Left ventricle myocardium inferior (tissue), 1 donor: ENCODE data around the gene PTPN14. TPM values are rescaled to one million over a fixed set of nuclear protein-coding genes. Genes with fewer than 3 reads are reported as not detected.

Experiments used
- DNase-seq: peaks from one replicate; pipeline ENCODE4 v3.0.0-alpha.2; 2020
- H3K27ac ChIP-seq: fragments of 200-600 bp; replicated peaks from 2 replicates; pipeline ENCODE4 v1.8.0; 2021
- H3K27me3 ChIP-seq: fragments of 200-600 bp; 2 replicates; pipeline ENCODE4 v1.8.0; 2021; ENCODE audit warnings: low read depth
- H3K36me3 ChIP-seq: fragments of 200-600 bp; 2 replicates; pipeline ENCODE4 v1.8.0; 2021
- H3K4me1 ChIP-seq: fragments of 200-600 bp; 2 replicates; pipeline ENCODE4 v1.8.0; 2021
- H3K4me3 ChIP-seq: fragments of 200-600 bp; 2 replicates; pipeline ENCODE4 v1.8.0; 2021; ENCODE audit warnings: mild to moderate bottlenecking, moderate library complexity
- H3K9me3 ChIP-seq: fragments of 200-600 bp; replicated peaks from 2 replicates; pipeline ENCODE4 v1.8.0; 2021
- intact Hi-C: fragments of 100-400 bp; cut with micrococcal nuclease; formaldehyde crosslinking; loops from one replicate; pipeline ENCODE4 v1.11.0; 2022
- total RNA-seq: library from RNA; stranded (reverse); fragmentation: NEBNext Ultra II Directional; extraction: Animal tissue kit (Norgen Biotek cat#: 25700); gene quantifications from one replicate; pipeline ENCODE4 v1.2.1, GENCODE V29; 2021
- TF ChIP-seq, protein P1 (sequence below): fragments of 200-600 bp; IDR thresholded peaks from 2 replicates; pipeline ENCODE4 v1.8.0; 2021; ENCODE audit warnings: antibody characterized with exemption, mild to moderate bottlenecking, borderline replicate concordance
- donor health status: DM: no; HTN: yes; CAD: no; lungs with severe emphysema.

Gene PTPN14
- total RNA-seq, 1 donor from 2014 or later = 32.5 TPM

DNA sequence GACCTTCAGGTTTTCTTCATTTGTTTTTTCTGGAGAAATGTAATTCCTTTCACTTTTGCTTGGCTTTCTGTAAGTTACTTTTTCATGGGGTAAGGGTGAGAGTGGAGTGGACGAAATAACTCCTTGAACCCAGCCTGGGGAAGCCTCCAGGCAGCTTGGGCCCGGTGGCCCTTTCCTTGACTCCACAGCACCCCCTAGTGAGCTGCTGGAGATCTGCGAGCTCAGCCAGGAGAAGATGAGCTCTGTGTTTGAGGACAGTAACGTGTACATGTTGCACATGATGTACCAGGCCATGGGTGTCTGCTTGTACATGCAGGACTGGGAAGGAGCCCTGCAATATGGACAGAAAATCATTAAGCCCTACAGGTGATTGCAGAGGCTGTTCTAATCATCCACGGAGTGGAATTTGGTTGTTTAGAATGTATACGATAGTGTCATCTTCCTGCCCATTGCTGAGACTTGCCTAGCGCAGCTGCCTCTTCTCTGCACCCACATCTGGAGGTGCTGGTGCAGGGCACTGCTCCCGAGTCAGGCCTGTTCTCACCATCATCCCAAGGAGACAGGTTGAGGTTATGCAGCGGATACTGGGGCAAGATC, 219.5 kb downstream of the PTPN14 start:
- TF ChIP-seq, protein P1, sequence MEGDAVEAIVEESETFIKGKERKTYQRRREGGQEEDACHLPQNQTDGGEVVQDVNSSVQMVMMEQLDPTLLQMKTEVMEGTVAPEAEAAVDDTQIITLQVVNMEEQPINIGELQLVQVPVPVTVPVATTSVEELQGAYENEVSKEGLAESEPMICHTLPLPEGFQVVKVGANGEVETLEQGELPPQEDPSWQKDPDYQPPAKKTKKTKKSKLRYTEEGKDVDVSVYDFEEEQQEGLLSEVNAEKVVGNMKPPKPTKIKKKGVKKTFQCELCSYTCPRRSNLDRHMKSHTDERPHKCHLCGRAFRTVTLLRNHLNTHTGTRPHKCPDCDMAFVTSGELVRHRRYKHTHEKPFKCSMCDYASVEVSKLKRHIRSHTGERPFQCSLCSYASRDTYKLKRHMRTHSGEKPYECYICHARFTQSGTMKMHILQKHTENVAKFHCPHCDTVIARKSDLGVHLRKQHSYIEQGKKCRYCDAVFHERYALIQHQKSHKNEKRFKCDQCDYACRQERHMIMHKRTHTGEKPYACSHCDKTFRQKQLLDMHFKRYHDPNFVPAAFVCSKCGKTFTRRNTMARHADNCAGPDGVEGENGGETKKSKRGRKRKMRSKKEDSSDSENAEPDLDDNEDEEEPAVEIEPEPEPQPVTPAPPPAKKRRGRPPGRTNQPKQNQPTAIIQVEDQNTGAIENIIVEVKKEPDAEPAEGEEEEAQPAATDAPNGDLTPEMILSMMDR = peak; percentile 73
- intact Hi-C loops = loop anchor here (2.0 to 5.0 kb wide), 2 partner anchors 71 to 255 kb away; no protein-coding TSS in a partner anchor
- Histone ChIP-seq H3K27me3 (no peaks in the 10 kb centered on the region), H3K4me3 (no peak overlapping the region), H3K27ac (peak overlapping the region; percentile 69), H3K9me3 (no peaks in the 10 kb centered on the region), H3K4me1 (peaks cover 48% of the 10 kb centered on the region), H3K36me3 (peaks cover 34% of the 10 kb centered on the region)
- no peak for DNase-seq

DNA sequence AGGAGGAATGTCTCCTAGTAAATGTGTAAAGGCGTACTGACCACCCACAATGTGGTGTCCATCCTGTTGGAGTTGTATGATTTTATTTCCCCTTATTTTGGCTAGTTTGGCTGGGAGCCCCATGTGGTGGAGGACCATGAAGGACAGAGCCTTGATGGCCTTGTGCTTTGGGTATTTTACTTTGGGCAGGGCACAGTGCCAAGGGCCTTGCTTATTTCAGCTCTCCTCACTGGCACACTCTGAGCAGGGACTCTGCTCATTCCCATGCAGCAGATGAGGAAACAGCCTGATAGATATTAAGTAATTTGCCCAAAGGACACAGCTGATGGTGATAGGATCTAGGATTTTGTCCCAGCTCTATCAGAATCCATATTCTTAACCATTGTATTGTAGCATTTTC, 220.2 kb downstream of the PTPN14 start:
- intact Hi-C loops = loop anchor here (5.0 kb wide), 1 partner anchor 256 kb away; no protein-coding TSS in a partner anchor
- Histone ChIP-seq H3K9me3 (no peaks in the 10 kb centered on the region), H3K4me1 (peaks cover 55% of the 10 kb centered on the region), H3K27me3 (no peaks in the 10 kb centered on the region), H3K36me3 (peaks cover 35% of the 10 kb centered on the region), H3K4me3 (no peak overlapping the region), H3K27ac (peak overlapping the region; percentile 69)
- TF ChIP-seq, protein P1 = no peak
- peak; percentile 38 for DNase-seq

DNA sequence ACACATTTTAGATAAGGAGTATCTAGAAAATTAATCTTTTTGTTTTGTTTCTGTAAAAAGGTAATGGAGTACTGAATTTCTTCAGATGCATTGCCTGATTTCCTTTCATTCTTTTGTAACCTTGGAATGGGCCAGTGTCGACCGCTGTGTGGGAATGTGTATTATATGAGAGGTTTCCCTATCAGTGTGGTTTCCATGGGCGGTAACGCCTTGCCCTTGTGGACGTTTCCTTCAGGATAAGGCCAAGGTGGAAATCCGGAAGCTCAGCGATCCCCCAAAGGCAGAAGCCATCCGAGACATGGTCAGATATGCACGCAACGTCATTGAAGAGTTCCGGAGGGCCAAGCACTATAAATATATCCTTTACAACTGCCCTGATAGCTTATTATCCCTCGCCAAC, 220.7 kb downstream of the PTPN14 start:
- TF ChIP-seq, protein P1 = no peak
- H3K4me1 ChIP-seq = peaks cover 56% of the 10 kb centered on the region
- intact Hi-C loops = loop anchor here (5.0 kb wide), 1 partner anchor 257 kb away; no protein-coding TSS in a partner anchor
- no peak overlapping the region for H3K4me3 ChIP-seq
- H3K9me3 ChIP-seq = no peaks in the 10 kb centered on the region
- no peak for DNase-seq
- peaks cover 37% of the 10 kb centered on the region for H3K36me3 ChIP-seq
- H3K27me3 ChIP-seq = no peaks in the 10 kb centered on the region
- peak overlapping the region; percentile 69 for H3K27ac ChIP-seq

DNA sequence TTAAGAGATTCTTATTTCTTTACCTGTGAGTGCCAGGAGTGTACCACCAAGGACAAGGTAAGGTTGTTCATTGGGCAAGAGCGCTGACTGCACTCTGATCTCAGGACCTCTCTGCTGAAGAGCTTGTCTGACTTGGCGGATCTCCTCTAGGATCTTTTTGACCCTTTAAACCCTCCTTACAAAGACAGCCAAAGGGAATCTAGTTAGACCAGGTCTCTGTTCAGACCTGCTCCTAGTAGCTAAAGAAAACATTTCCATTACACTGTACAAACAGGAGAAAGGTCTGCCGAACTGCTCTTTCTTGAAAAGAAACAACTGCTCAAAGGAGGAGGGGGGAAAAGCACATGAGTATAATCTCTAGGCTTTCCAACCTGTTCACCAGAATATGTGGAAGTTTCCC, 221.2 kb downstream of the PTPN14 start:
- Histone ChIP-seq H3K27ac (peak overlapping the region; percentile 69), H3K9me3 (no peaks in the 10 kb centered on the region), H3K4me3 (no peak overlapping the region), H3K27me3 (no peaks in the 10 kb centered on the region), H3K36me3 (peaks cover 38% of the 10 kb centered on the region), H3K4me1 (peaks cover 56% of the 10 kb centered on the region)
- TF ChIP-seq, protein P1 = no peak
- no peak for DNase-seq
- intact Hi-C loops = loop anchor here (5.0 kb wide), 1 partner anchor 257 kb away; no protein-coding TSS in a partner anchor

DNA sequence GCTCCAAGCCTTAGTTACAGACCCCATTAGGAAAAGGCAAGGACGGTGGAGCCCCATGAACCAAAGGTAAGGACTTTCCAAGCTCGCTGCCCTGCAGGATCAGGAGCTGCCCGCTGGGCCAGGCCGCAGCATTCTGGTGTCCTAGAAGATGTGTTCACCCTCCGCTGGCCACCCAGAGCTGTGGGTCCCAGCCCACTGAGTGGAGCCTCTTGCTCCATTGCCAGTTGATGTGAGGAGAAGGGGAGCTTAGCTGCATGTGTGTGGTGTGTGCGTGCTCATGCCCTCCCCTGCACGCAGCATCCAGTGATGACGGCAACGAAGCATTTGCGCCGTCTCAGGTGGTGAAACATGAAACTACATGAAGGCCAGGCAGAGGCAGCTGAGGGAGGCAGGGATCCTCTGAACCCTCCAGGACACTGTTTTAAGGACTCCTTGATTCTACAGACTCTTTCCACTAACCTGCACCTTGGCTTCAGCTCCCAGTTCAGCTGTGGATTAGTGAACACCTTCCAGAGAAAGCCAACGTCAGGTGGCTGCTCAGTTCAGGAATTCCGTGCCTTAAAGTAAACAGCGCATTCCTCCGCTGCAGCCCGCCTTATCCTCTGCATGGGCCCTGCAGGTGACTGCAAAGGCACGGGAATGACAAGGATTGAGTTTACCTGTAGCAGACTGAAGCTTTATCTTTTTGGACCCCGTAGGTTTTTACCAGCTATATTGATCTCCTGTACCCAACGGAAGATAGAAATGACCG, 221.8 kb downstream of the PTPN14 start:
- Histone ChIP-seq H3K36me3 (peaks cover 39% of the 10 kb centered on the region), H3K4me1 (peaks cover 56% of the 10 kb centered on the region), H3K27ac (peak overlapping the region; percentile 73), H3K27me3 (no peaks in the 10 kb centered on the region), H3K9me3 (no peaks in the 10 kb centered on the region), H3K4me3 (no peak overlapping the region)
- DNase-seq = no peak
- intact Hi-C loops = loop anchor here (5.0 kb wide), 2 partner anchors 117 to 258 kb away; no protein-coding TSS in a partner anchor
- TF ChIP-seq, protein P1 = no peak
